HepG2 (cell line): ENCODE results near the gene PKP1. TPM values are rescaled to one million over a fixed set of nuclear protein-coding genes. Genes with fewer than 3 reads are reported as not detected.

Source experiments
- ATAC-seq: fragments of 200-7000 bp; cut with Tn5 transposase; 3 replicates; pipeline ENCODE4 v1.9.1; 2020; ENCODE audit warnings: mild to moderate bottlenecking, moderate library complexity
- BruUV-seq: library from RNA; stranded (reverse); fragments of 400-500 nt; replicated peaks from 2 replicates; lab custom pipeline; 2021; lab: Mats Ljungman, UMichigan
- CTCF ChIA-PET: fragments of 300-600 bp; formaldehyde crosslinking; extraction: SDS; loops from one replicate; lab custom pipeline; 2021; ENCODE audit warnings: low total read pairs, inconsistent platforms, low intra/inter-chr PET ratio; lab: Yijun Ruan, JAX
- POLR2A ChIA-PET: fragments of 350-600 bp; sonication (Branson Sonifier 250); formaldehyde crosslinking; loops from one replicate; lab custom pipeline; 2020; ENCODE audit warnings: antibody characterized with exemption, inconsistent platforms; lab: Yijun Ruan, JAX
- DNase-seq: peaks from one replicate; pipeline ENCODE4 v3.0.0-alpha.2; 2015; ENCODE audit warnings: low spot score
- FAIRE-seq: peaks from 3 replicates; lab custom pipeline; 2011; peaks lifted over from hg19 to GRCh38; lab: Jason Lieb, UNC
- H2AFZ ChIP-seq: one replicate; pipeline ENCODE4 v1.6.1; 2011; ENCODE audit warnings: low read length, inconsistent platforms
- H3K27ac ChIP-seq: fragments of 300-600 bp; 3 replicates; pipeline ENCODE4 v1.8.0; 2011; ENCODE audit warnings: mixed run types, mild to moderate bottlenecking, mixed read lengths, low read length, inconsistent platforms; ENCODE audit not compliant: insufficient read depth; ENCODE audit errors: extremely low read length
- H3K27me3 ChIP-seq, 2 experiments: fragments of 200-600 bp in 1 of 2; 2 replicates in 1 of 2; 3 replicates in 1 of 2; pipeline versions ENCODE4 v1.6.0 to v1.8.0; 2011; ENCODE audit warnings: low read length in 2 of 2, mild to moderate bottlenecking in 2 of 2, moderate library complexity in 2 of 2, inconsistent platforms in 1 of 2; ENCODE audit not compliant: insufficient read depth in 2 of 2, control insufficient read depth in 1 of 2
- H3K36me3 ChIP-seq, 2 experiments: fragments of 200-600 bp in 1 of 2; replicated peaks in 1 of 2; 2 replicates in 1 of 2; 3 replicates in 1 of 2; pipeline versions ENCODE4 v1.5.1 to v1.8.0; 2011; ENCODE audit warnings: low read length in 2 of 2, inconsistent platforms in 1 of 2; ENCODE audit not compliant: insufficient read depth in 2 of 2, control insufficient read depth in 1 of 2
- H3K4me1 ChIP-seq: 2 replicates; pipeline ENCODE4 v1.5.1; 2012; ENCODE audit warnings: low read length, inconsistent platforms; ENCODE audit not compliant: insufficient read depth
- H3K4me2 ChIP-seq: 2 replicates; pipeline ENCODE4 v1.6.0; 2011; ENCODE audit warnings: low read depth, low read length, inconsistent platforms
- H3K4me3 ChIP-seq, 3 experiments: fragments of 200-600 bp in 1 of 3; sonication (generic), shearing (Covaris generic) in 1 of 3; replicated peaks in 1 of 3; 2 replicates each; pipeline ENCODE4 v1.5.1; 2011 to 2016; ENCODE audit warnings: low read length in 3 of 3, inconsistent platforms in 2 of 3, low read depth in 2 of 3, mild to moderate bottlenecking in 2 of 3, control low read depth in 1 of 3, mixed read lengths in 1 of 3; ENCODE audit not compliant: insufficient read depth in 1 of 3
- H3K79me2 ChIP-seq: one replicate; pipeline ENCODE4 v1.6.1; 2011; ENCODE audit warnings: low read length, inconsistent platforms; ENCODE audit not compliant: insufficient read depth
- H3K9ac ChIP-seq: 2 replicates; pipeline ENCODE4 v1.6.0; 2011; ENCODE audit warnings: mild to moderate bottlenecking, low read depth, low read length, inconsistent platforms; ENCODE audit not compliant: insufficient read depth
- H3K9me3 ChIP-seq: 2 replicates; pipeline ENCODE4 v1.5.1; 2012; ENCODE audit warnings: mild to moderate bottlenecking, low read length
- H4K20me1 ChIP-seq: 2 replicates; pipeline ENCODE4 v1.6.0; 2011; ENCODE audit warnings: inconsistent platforms, mild to moderate bottlenecking, low read length, moderate library complexity; ENCODE audit not compliant: insufficient read depth
- FOXC1 ChIP-seq: sonication (generic); formaldehyde crosslinking; IDR thresholded peaks from 2 replicates; pipeline ENCODE4 v1.8.0; 2022; ENCODE audit warnings: mild to moderate bottlenecking, missing genetic modification reagents, borderline replicate concordance
- FOXK2 ChIP-seq: fragments of 450-650 bp; IDR thresholded peaks from 2 replicates; pipeline ENCODE4 v1.6.1; 2016
- FOXP1 ChIP-seq, 2 experiments: fragments of 450-650 bp in 1 of 2; IDR thresholded peaks; 2 replicates each; pipeline ENCODE4 v1.6.1; 2017 to 2018; ENCODE audit warnings: antibody characterized with exemption in 1 of 2
- GTF3A ChIP-seq: sonication (generic); formaldehyde crosslinking; conservative IDR thresholded peaks from 2 replicates; pipeline ENCODE4 v1.4.0; 2020; ENCODE audit warnings: mild to moderate bottlenecking, missing genetic modification reagents
- HNRNPL ChIP-seq: fragments of 200-400 bp; formaldehyde crosslinking; IDR thresholded peaks from 2 replicates; pipeline ENCODE4 v1.6.1; 2017; ENCODE audit warnings: mild to moderate bottlenecking, low read depth, low read length
- KAT2B ChIP-seq: fragments of 150-350 bp; IDR thresholded peaks from 2 replicates; pipeline ENCODE4 v1.6.1; 2014; ENCODE audit warnings: low read depth, low read length, borderline replicate concordance
- NFE2L1 ChIP-seq: sonication (generic); formaldehyde crosslinking; IDR thresholded peaks from 2 replicates; pipeline ENCODE4 v1.4.0; 2020; ENCODE audit warnings: missing genetic modification reagents, mild to moderate bottlenecking, borderline replicate concordance
- NR3C1 ChIP-seq: sonication (generic); formaldehyde crosslinking; IDR thresholded peaks from 2 replicates; pipeline ENCODE4 v1.4.0; 2020; ENCODE audit warnings: missing genetic modification reagents
- PHB2 ChIP-seq: fragments of 450-650 bp; IDR thresholded peaks from 2 replicates; pipeline ENCODE4 v1.6.1; 2018; ENCODE audit not compliant: partially characterized antibody
- REL ChIP-seq: sonication (generic); formaldehyde crosslinking; conservative IDR thresholded peaks from 2 replicates; pipeline ENCODE4 v1.8.0; 2022; ENCODE audit warnings: mild to moderate bottlenecking, missing genetic modification reagents, moderate library complexity
- REXO4 ChIP-seq: sonication (generic); formaldehyde crosslinking; IDR thresholded peaks from 2 replicates; pipeline ENCODE4 v1.8.0; 2022; ENCODE audit warnings: missing genetic modification reagents, mild to moderate bottlenecking, borderline replicate concordance
- SMAD9 ChIP-seq: sonication (generic); formaldehyde crosslinking; IDR thresholded peaks from 2 replicates; pipeline ENCODE4 v1.5.1; 2020; ENCODE audit warnings: mild to moderate bottlenecking, missing genetic modification reagents
- SP140L ChIP-seq: sonication (generic); formaldehyde crosslinking; IDR thresholded peaks from 2 replicates; pipeline ENCODE4 v1.4.0; 2020; ENCODE audit warnings: missing genetic modification reagents, borderline replicate concordance
- ZMYM4 ChIP-seq: sonication (generic); formaldehyde crosslinking; IDR thresholded peaks from 2 replicates; pipeline ENCODE4 v1.8.1; 2023; ENCODE audit warnings: mild to moderate bottlenecking, missing genetic modification reagents
- ZNF225 ChIP-seq: sonication (generic); formaldehyde crosslinking; IDR thresholded peaks from 2 replicates; pipeline ENCODE4 v1.4.0; 2020; ENCODE audit warnings: mild to moderate bottlenecking, missing genetic modification reagents
- ZNF232 ChIP-seq: sonication (generic); formaldehyde crosslinking; IDR thresholded peaks from 2 replicates; pipeline ENCODE4 v1.4.0; 2020; ENCODE audit warnings: missing genetic modification reagents, borderline replicate concordance
- ZNF33A ChIP-seq: sonication (generic); formaldehyde crosslinking; IDR thresholded peaks from 2 replicates; pipeline ENCODE4 v1.5.1; 2020; ENCODE audit warnings: missing genetic modification reagents, mild to moderate bottlenecking, moderate library complexity, borderline replicate concordance
- ZZZ3 ChIP-seq: sonication (generic); formaldehyde crosslinking; IDR thresholded peaks from 2 replicates; pipeline ENCODE4 v1.4.0; 2020; ENCODE audit warnings: missing genetic modification reagents, mild to moderate bottlenecking, borderline replicate concordance
- WGBS: methylation state at CpG from one replicate; pipeline ENCODE4 v1.1.6; 2017; ENCODE audit warnings: low lambda C conversion rate; 5-methylcytosine and 5-hydroxymethylcytosine counted together
- in situ Hi-C: cut with HindIII; loops from 2 replicates; pipeline ENCODE4 v1.10.0; 2017; ENCODE audit warnings: low pct_unique_long_range_greater_than_20kb; ENCODE audit not compliant: extremely low pct_ligation_motif_present
- intact Hi-C: fragments of 100-400 bp; cut with micrococcal nuclease; formaldehyde crosslinking; loops from one replicate; pipeline ENCODE4 v1.10.0; 2022; ENCODE audit not compliant: unreplicated experiment
- polyA plus RNA-seq, 8 experiments: library from polyadenylated mRNA; depleted of rRNA in 3 of 8; stranded (reverse) in 7 of 8; unstranded in 1 of 8; fragments of >200 nt; fragmentation: Illumina TruSeq in 4 of 8; extraction: Trizol in 4 of 8; gene quantifications; 2 replicates each; pipeline versions ENCODE4 v1.2.1 to v1.2.3, GENCODE V29; 2011 to 2016; ENCODE audit warnings: low read depth in 4 of 8, missing spikeins in 1 of 8, mixed read lengths in 1 of 8; ENCODE audit not compliant: insufficient read depth in 1 of 8
- total RNA-seq, 5 experiments: library from RNA; depleted of rRNA; stranded (reverse); fragments of >200 nt; fragmentation: Illumina TruSeq; extraction: Trizol; gene quantifications; 2 replicates each; pipeline ENCODE4 v1.2.3, GENCODE V29; 2016; ENCODE audit warnings: low read depth in 1 of 5
- TF ChIP-seq, protein P1 (sequence below): sonication (generic); formaldehyde crosslinking; IDR thresholded peaks from 2 replicates; pipeline ENCODE4 v1.5.1; 2020; ENCODE audit warnings: mild to moderate bottlenecking, moderate library complexity, missing genetic modification reagents

PKP1 gene
- total and polyA plus RNA-seq, 2 of the 13 experiments (the other 11 are each of a cell fraction or from before 2014, with no cell fraction given) = not detected

DNA sequence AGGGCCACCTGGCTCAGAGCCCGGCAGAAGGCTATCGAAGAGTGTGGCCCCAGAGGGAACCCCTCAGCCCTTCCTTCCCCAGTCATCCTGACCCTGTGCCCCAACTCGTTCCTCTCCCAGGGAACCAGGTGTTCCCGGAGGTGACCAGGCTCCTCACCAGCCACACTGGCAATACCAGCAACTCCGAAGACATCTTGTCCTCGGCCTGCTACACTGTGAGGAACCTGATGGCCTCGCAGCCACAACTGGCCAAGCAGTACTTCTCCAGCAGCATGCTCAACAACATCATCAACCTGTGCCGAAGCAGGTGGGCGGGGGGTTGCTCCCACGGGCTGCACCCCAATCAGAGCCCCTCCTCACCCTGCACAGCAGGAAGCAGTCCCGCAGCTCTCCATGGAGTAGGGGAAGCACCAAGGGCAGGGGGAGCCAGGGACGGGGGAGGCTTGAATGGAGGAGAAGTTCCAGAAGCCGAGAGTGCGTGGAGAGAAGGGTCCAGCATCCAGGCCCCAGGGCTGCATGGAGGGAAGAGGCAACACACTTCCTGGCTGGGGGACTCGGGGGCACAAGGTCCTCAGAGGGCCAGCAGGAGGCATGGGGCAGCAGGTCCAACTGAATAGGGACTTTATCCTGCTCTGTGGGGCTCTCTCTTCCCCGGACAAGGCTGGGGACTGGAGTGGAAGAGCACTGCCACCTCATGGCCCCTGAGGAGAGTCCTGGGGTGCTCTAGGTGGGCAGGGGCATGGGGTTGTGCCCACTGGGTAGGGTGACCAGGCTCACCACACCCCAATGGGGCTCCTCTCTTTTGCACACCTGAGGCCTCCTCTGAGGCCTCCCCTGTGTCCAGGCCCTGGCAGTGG lies 41.7 kb downstream of the PKP1 start:
- no peaks in the 10 kb centered on the region for H3K79me2 ChIP-seq
- no peak overlapping the region for H3K4me3 ChIP-seq
- no peak overlapping the region for H3K9ac ChIP-seq
- in situ Hi-C loops = no loop called here
- no peak overlapping the region for H3K27ac ChIP-seq
- TF ChIP-seq ZNF232 (no peak), REXO4 (CRISPR knock-in tag) (no peak), ZNF33A (CRISPR knock-in tag) (no peak), HNRNPL (0 out of 2 replicates have a peak, but pooled peaks have one; percentile 42), REL (CRISPR knock-in tag) (no peak)
- TF ChIP-seq, all 625 proteins: peak for 1
- no peaks in the 10 kb centered on the region for H4K20me1 ChIP-seq
- H3K4me1 ChIP-seq = no peaks in the 10 kb centered on the region
- peaks cover 3 to 4% of the 10 kb centered on the region in 2 experiments; a peak in 3 of 5 replicates for H3K27me3 ChIP-seq
- ATAC-seq (peak; percentile 36), FAIRE-seq (no peak), DNase-seq (no peak)
- 23% methylated on average over 6 of the region's 16 CpGs for WGBS
- no TSS peak for BruUV-seq
- ChIA-PET CTCF (no interaction called here), POLR2A (no interaction called here)
- H3K9me3 ChIP-seq = no peaks in the 10 kb centered on the region
- H3K36me3 ChIP-seq = no peaks in the 10 kb centered on the region
- no peak overlapping the region for H2AFZ ChIP-seq
- no peak overlapping the region for H3K4me2 ChIP-seq
- intact Hi-C loops = no loop called here

DNA sequence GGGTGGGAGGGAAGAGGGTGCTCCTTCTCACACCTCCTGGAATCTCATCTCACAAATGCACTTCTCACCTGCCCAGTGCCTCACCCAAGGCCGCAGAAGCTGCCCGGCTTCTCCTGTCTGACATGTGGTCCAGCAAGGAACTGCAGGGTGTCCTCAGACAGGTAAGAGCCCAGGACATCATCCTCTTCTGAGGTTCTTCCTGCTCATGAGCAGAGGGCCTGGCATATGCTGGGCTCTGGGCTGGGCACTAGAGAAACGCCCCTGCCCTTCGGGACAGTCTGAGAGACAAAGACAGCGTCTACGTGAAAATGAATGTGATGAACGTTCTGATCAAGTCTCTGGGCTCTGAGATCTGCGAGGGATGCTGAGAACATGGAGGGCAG lies 42.4 kb downstream of the PKP1 start:
- H4K20me1 ChIP-seq = no peaks in the 10 kb centered on the region
- ChIA-PET POLR2A (no interaction called here), CTCF (no interaction called here)
- no peaks in the 10 kb centered on the region for H3K36me3 ChIP-seq
- no TSS peak for BruUV-seq
- H2AFZ ChIP-seq = no peak overlapping the region
- H3K4me2 ChIP-seq = no peak overlapping the region
- no peak for FAIRE-seq
- ATAC-seq = peak; percentile 44
- 40% methylated on average over 7 of the region's 8 CpGs for WGBS
- no peaks in the 10 kb centered on the region for H3K4me1 ChIP-seq
- in situ Hi-C loops (no loop called here), intact Hi-C loops (no loop called here)
- H3K79me2 ChIP-seq = no peaks in the 10 kb centered on the region
- H3K9ac ChIP-seq = no peak overlapping the region
- no peak for DNase-seq
- H3K9me3 ChIP-seq = no peaks in the 10 kb centered on the region
- peaks cover 3 to 4% of the 10 kb centered on the region in 2 experiments; a peak in 3 of 5 replicates for H3K27me3 ChIP-seq
- H3K4me3 ChIP-seq = no peak overlapping the region
- no peak overlapping the region for H3K27ac ChIP-seq
- TF ChIP-seq KAT2B (no peak), NFE2L1 (CRISPR knock-in tag) (no peak), FOXC1 (CRISPR knock-in tag) (no peak), FOXK2 (no peak), GTF3A (CRISPR knock-in tag) (no peak), SP140L (CRISPR knock-in tag) (no peak), ZZZ3 (no peak), ZNF225 (CRISPR knock-in tag) (no peak), NR3C1 (CRISPR knock-in tag) (no peak), SMAD9 (no peak), FOXP1 (IDR thresholded peaks at IDR 0.05) (no peak), FOXP1 (CRISPR knock-in tag; IDR thresholded peaks at IDR 0.05) (no peak), PHB2 (no peak), ZMYM4 (CRISPR knock-in tag) (no peak)
- TF ChIP-seq, protein P1, sequence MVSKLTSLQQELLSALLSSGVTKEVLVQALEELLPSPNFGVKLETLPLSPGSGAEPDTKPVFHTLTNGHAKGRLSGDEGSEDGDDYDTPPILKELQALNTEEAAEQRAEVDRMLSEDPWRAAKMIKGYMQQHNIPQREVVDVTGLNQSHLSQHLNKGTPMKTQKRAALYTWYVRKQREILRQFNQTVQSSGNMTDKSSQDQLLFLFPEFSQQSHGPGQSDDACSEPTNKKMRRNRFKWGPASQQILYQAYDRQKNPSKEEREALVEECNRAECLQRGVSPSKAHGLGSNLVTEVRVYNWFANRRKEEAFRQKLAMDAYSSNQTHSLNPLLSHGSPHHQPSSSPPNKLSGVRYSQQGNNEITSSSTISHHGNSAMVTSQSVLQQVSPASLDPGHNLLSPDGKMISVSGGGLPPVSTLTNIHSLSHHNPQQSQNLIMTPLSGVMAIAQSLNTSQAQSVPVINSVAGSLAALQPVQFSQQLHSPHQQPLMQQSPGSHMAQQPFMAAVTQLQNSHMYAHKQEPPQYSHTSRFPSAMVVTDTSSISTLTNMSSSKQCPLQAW (CRISPR knock-in tag) = no peak
